ENCODE measurements around the gene KAT8. TPM values are rescaled to one million over a fixed set of nuclear protein-coding genes. Genes with fewer than 3 reads are reported as not detected.

Gene KAT8
- total and polyA plus RNA-seq, 2 of the 13 experiments (the other 11 are each of a cell fraction or from before 2014, with no cell fraction given) = 79.0 to 84.2 TPM

DNA sequence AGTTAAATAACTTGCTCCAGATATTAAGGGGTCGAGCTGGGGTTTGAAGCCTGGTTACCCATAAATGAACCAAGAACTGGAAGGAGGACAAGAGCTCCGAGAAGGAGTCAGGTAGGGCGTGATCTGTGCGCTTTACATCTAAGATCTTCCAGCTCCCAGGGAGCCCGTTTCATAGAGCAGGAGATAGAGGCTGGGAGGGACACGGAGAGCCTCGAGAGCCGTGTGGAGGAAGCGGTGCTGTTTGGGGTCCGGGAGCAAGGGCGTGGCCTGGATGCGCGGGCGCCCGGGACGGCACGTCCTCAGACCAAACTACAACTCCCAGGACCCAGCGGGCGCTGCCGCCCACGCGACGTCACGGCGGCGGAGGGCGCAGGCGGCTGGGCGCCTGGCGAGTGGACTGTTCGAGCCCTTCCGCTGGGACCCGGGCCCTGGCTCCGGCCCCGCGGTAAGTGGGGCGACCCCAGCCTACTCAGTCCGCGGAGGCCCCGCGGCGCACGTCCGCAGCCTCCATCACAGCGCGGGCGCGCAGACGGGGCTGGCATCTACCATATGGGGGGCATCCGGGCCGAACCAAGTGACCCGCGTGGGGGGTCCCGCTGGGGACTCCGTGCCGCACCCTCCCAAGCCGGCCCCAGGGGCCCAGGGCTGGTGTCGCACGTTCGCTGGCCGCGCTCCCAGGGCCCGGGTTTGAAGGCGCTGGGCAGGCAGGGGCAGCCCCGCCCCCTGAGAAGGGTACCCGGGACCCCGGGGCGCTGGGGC is 9.2 kb upstream of the KAT8 start, which contains the start of gene BCKDK (continued):
- TF ChIP-seq, protein P1, sequence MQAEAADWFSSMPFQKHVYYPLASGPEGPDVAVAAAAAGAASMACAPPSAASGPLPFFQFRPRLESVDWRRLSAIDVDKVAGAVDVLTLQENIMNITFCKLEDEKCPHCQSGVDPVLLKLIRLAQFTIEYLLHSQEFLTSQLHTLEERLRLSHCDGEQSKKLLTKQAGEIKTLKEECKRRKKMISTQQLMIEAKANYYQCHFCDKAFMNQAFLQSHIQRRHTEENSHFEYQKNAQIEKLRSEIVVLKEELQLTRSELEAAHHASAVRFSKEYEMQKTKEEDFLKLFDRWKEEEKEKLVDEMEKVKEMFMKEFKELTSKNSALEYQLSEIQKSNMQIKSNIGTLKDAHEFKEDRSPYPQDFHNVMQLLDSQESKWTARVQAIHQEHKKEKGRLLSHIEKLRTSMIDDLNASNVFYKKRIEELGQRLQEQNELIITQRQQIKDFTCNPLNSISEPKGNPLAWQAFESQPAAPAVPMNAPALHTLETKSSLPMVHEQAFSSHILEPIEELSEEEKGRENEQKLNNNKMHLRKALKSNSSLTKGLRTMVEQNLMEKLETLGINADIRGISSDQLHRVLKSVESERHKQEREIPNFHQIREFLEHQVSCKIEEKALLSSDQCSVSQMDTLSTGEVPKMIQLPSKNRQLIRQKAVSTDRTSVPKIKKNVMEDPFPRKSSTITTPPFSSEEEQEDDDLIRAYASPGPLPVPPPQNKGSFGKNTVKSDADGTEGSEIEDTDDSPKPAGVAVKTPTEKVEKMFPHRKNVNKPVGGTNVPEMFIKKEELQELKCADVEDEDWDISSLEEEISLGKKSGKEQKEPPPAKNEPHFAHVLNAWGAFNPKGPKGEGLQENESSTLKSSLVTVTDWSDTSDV (CRISPR knock-in tag; IDR thresholded peaks at IDR 0.05) = peak; percentile 83; the same call in 1 of the 2 replicates
- TF ChIP-seq GABPB1 (CRISPR knock-in tag; IDR thresholded peaks at IDR 0.05) = peak; percentile 94
- 0 out of 2 replicates have a peak, but pooled peaks have one; percentile 37 for TF ChIP-seq ZNF225 (CRISPR knock-in tag; IDR thresholded peaks at IDR 0.05)
- TF ChIP-seq HNRNPL (IDR thresholded peaks at IDR 0.05; ENCODE audit: low read depth, low read length) = no peak
- TF ChIP-seq ZNF335 (CRISPR knock-in tag; IDR thresholded peaks at IDR 0.05) = 0 out of 2 replicates have a peak, but pooled peaks have one; percentile 53
- TF ChIP-seq, protein P2, sequence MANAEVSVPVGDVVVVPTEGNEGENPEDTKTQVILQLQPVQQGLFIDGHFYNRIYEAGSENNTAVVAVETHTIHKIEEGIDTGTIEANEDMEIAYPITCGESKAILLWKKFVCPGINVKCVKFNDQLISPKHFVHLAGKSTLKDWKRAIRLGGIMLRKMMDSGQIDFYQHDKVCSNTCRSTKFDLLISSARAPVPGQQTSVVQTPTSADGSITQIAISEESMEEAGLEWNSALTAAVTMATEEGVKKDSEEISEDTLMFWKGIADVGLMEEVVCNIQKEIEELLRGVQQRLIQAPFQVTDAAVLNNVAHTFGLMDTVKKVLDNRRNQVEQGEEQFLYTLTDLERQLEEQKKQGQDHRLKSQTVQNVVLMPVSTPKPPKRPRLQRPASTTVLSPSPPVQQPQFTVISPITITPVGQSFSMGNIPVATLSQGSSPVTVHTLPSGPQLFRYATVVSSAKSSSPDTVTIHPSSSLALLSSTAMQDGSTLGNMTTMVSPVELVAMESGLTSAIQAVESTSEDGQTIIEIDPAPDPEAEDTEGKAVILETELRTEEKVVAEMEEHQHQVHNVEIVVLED (CRISPR knock-in tag; IDR thresholded peaks at IDR 0.05; ENCODE audit: borderline replicate concordance) = peak; percentile 98
- TF ChIP-seq PRPF4 (IDR thresholded peaks at IDR 0.05; ENCODE audit: low read depth, low read length, poor library complexity, severe bottlenecking) = no peak
- TF ChIP-seq, protein P3, sequence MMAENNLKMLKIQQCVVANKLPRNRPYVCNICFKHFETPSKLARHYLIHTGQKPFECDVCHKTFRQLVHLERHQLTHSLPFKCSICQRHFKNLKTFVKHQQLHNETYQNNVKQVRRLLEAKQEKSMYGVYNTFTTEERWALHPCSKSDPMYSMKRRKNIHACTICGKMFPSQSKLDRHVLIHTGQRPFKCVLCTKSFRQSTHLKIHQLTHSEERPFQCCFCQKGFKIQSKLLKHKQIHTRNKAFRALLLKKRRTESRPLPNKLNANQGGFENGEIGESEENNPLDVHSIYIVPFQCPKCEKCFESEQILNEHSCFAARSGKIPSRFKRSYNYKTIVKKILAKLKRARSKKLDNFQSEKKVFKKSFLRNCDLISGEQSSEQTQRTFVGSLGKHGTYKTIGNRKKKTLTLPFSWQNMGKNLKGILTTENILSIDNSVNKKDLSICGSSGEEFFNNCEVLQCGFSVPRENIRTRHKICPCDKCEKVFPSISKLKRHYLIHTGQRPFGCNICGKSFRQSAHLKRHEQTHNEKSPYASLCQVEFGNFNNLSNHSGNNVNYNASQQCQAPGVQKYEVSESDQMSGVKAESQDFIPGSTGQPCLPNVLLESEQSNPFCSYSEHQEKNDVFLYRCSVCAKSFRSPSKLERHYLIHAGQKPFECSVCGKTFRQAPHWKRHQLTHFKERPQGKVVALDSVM (CRISPR knock-in tag; IDR thresholded peaks at IDR 0.05) = peak; percentile 48; the same call in 1 of the 2 replicates
- TF ChIP-seq, protein P4, sequence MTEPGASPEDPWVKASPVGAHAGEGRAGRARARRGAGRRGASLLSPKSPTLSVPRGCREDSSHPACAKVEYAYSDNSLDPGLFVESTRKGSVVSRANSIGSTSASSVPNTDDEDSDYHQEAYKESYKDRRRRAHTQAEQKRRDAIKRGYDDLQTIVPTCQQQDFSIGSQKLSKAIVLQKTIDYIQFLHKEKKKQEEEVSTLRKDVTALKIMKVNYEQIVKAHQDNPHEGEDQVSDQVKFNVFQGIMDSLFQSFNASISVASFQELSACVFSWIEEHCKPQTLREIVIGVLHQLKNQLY (CRISPR knock-in tag; IDR thresholded peaks at IDR 0.05) = peak; percentile 62; the same call in 1 of the 2 replicates
- no peak for TF ChIP-seq NFE2L2 (IDR thresholded peaks at IDR 0.05; ENCODE audit: low read length)
- 0 out of 2 replicates have a peak, but pooled peaks have one; percentile 24 for TF ChIP-seq RFX5 (IDR thresholded peaks at IDR 0.05; ENCODE audit: low read depth, low read length)
- TF ChIP-seq DNMT1 (CRISPR knock-in tag; IDR thresholded peaks at IDR 0.05) = peak; percentile 59; the same call in 1 of the 2 replicates
- TF ChIP-seq CBX2 (IDR thresholded peaks at IDR 0.05; ENCODE audit: low read depth, low read length) = no peak
- TF ChIP-seq CBX2 (CRISPR knock-in tag; IDR thresholded peaks at IDR 0.05; ENCODE audit: low read depth) = no peak
- no peak for TF ChIP-seq MAFK (conservative IDR thresholded peaks at IDR 0.05 in 1 of 2, IDR thresholded peaks at IDR 0.05 in 1 of 2; ENCODE audit: low read length in 2 of 2)
- TF ChIP-seq, protein P5, sequence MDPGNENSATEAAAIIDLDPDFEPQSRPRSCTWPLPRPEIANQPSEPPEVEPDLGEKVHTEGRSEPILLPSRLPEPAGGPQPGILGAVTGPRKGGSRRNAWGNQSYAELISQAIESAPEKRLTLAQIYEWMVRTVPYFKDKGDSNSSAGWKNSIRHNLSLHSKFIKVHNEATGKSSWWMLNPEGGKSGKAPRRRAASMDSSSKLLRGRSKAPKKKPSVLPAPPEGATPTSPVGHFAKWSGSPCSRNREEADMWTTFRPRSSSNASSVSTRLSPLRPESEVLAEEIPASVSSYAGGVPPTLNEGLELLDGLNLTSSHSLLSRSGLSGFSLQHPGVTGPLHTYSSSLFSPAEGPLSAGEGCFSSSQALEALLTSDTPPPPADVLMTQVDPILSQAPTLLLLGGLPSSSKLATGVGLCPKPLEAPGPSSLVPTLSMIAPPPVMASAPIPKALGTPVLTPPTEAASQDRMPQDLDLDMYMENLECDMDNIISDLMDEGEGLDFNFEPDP (CRISPR knock-in tag; conservative IDR thresholded peaks at IDR 0.05) = no peak
- TF ChIP-seq POLR2AphosphoS5 (IDR thresholded peaks at IDR 0.05; ENCODE audit: low read depth, low read length) = peak; percentile 71
- no peak for TF ChIP-seq NR0B2 (CRISPR knock-in tag; IDR thresholded peaks at IDR 0.05)
- TF ChIP-seq ZNF766 (CRISPR knock-in tag; IDR thresholded peaks at IDR 0.05; ENCODE audit: borderline replicate concordance) = peak; percentile 31
- TF ChIP-seq ZMYM2 (CRISPR knock-in tag; IDR thresholded peaks at IDR 0.05) = no peak; the same call in 1 of the 2 replicates

Measured in HepG2 (cell line).